MM.1S (cell line): ENCODE results near the gene TNIK.

ENCODE experiments used
- EZH2 ChIP-seq: fragments of 300-600 bp; sonication (generic); optimal IDR thresholded peaks from 2 replicates; pipeline ENCODE3; 2017; ENCODE audit warnings: low read depth, mild to moderate bottlenecking, antibody characterized with exemption, low read length, mixed read lengths
- TF ChIP-seq, protein P1 (sequence below): fragments of 300-600 bp; sonication (generic); IDR thresholded peaks from 2 replicates; pipeline ENCODE4 v1.5.1; 2016; ENCODE audit warnings: antibody characterized with exemption, low read length, mixed read lengths

DNA sequence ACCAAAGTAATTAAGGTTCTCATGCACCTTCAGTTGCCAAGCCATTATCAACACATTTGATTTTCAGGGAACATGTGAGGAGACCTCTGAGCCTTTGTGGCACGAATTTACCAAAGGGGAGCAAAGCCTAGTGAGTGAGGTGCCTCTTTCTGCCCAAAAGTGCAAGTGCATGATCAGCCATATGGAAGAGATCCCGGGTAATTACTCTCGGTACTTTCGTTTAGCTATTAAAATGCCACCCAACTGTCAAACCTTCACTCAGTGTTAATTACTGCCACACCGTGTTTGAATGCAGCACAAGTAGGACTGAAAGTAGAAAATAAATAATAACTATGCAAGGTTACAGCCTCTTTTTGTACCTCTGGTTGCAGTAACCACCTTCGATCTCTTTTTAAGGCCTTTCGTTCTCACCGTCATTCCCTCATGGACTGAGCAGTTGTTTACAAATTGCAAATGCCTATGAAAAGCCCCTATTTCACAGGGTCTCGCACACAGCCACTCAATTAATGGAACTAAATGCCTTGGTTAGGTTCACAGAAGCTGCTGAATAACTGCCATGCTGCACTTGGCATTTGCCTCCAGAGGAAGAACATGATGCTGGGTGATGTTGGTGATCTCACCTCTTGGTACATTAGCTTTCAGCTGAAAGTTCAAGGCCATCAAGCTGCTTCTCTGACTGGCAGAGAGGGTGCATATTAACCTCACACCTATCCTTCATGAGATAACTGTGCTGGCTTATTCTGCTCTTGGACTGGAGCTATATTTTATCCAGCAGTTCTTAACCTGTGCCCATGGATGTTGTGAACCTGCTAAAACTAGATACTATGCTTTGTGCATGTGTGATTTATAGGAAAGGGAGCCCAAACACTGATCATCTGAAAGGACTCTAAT lies 69.9 kb downstream of the TNIK start:
- TF ChIP-seq, protein P1, sequence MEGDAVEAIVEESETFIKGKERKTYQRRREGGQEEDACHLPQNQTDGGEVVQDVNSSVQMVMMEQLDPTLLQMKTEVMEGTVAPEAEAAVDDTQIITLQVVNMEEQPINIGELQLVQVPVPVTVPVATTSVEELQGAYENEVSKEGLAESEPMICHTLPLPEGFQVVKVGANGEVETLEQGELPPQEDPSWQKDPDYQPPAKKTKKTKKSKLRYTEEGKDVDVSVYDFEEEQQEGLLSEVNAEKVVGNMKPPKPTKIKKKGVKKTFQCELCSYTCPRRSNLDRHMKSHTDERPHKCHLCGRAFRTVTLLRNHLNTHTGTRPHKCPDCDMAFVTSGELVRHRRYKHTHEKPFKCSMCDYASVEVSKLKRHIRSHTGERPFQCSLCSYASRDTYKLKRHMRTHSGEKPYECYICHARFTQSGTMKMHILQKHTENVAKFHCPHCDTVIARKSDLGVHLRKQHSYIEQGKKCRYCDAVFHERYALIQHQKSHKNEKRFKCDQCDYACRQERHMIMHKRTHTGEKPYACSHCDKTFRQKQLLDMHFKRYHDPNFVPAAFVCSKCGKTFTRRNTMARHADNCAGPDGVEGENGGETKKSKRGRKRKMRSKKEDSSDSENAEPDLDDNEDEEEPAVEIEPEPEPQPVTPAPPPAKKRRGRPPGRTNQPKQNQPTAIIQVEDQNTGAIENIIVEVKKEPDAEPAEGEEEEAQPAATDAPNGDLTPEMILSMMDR: no peak
- no peak for TF ChIP-seq EZH2
